Measurements from ENCODE around the gene OR6A2.

OR6A2 gene

DNA sequence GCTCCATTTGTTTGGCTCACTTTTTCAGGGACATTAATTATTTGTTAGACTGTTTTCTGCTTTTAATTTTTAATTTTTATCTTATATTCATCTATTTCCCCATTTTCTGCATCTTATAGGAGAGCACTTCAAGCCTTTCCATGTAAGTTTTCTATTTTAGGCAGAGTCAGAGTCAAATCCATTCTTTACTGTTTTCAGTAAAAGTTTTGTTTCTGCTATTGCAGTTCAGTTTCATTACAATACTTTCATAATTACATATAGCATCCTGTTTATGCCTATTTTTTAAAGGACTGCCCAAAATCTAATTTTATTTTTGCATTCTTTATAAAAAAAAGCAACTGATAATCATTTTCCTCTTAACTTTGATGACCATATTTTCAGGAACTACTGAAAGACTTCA lies 42.2 kb upstream of the OR6A2 start:
- Histone ChIP-seq H3K4me2 (ENCODE audit: insufficient read depth, low read length, poor library complexity, severe bottlenecking) (no peak overlapping the region), H3K9me3 (replicated peaks in 1 of 2; ENCODE audit: control insufficient read depth in 2 of 2, insufficient read depth in 1 of 2, low read depth in 1 of 2, low read length in 2 of 2) (peaks cover 2 to 3% of the 10 kb centered on the region in 2 donors), H3K79me1 (ENCODE audit: low read depth, low read length) (no peaks in the 10 kb centered on the region), H3K18ac (ENCODE audit: low read length) (no peak overlapping the region), H3K4me1 (ENCODE audit: control insufficient read depth in 2 of 2, insufficient read depth in 1 of 2, low read depth in 1 of 2, low read length in 2 of 2) (no peaks in the 10 kb centered on the region), H3K27ac (replicated peaks; ENCODE audit: low read length) (no peak overlapping the region), H3K14ac (ENCODE audit: low read length) (no peak overlapping the region), H4K8ac (ENCODE audit: low read depth, low read length) (no peak overlapping the region), H3K23ac (ENCODE audit: low read depth, low read length, poor library complexity) (no peak overlapping the region), H2BK15ac (ENCODE audit: low read length) (no peak overlapping the region), H2BK5ac (ENCODE audit: low read length) (no peak overlapping the region), H4K91ac (ENCODE audit: low read depth, low read length, poor library complexity) (no peak overlapping the region), H2BK12ac (ENCODE audit: low read length) (no peak overlapping the region), H3K36me3 (replicated peaks in 1 of 2; ENCODE audit: control insufficient read depth in 2 of 2, insufficient read depth in 2 of 2, low read length in 2 of 2) (no peaks in the 10 kb centered on the region), H2AFZ (ENCODE audit: low read length) (no peak overlapping the region), H2BK120ac (ENCODE audit: low read depth, low read length) (no peak overlapping the region), H2AK5ac (ENCODE audit: low read depth, low read length) (no peak overlapping the region), H3K27me3 (ENCODE audit: control insufficient read depth in 3 of 3, insufficient read depth in 3 of 3, low read depth in 1 of 3, low read length in 3 of 3) (no peaks in the 10 kb centered on the region), H3K4me3 (ENCODE audit: low read length in 2 of 2) (no peak overlapping the region), H3K9ac (ENCODE audit: low read depth, low read length, poor library complexity) (no peak overlapping the region), H3K4ac (ENCODE audit: low read length) (no peak overlapping the region)
- DNase-seq (ENCODE audit: low spot score), result no peak

DNA sequence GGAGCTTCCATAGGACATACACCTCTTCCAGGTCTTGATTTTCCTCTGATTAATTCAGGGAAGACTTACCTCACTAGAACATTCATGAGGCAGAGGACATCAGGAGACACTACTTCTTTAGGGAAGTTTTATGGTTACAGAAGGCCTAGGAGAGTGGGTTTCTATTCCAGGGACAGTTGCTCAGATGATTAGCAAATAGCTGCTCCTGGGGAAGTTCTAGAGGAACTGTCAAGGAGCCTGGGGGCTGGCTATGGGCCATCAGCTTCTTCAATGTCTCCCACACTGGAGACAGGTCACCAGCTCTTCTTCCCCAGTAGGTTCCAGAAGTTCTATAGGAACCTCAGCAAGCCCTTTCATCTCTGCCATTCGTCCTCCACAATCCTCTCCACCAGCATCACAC lies 34.5 kb upstream of the OR6A2 start:
- H3K27ac ChIP-seq (replicated peaks; ENCODE audit: low read length), result no peak overlapping the region
- no peak overlapping the region for H3K4me3 ChIP-seq (ENCODE audit: low read length in 2 of 2)
- H3K9ac ChIP-seq (ENCODE audit: low read depth, low read length, poor library complexity), result no peak overlapping the region
- no peaks in the 10 kb centered on the region for H3K27me3 ChIP-seq (ENCODE audit: control insufficient read depth in 3 of 3, insufficient read depth in 3 of 3, low read depth in 1 of 3, low read length in 3 of 3)
- H2BK120ac ChIP-seq (ENCODE audit: low read depth, low read length), result no peak overlapping the region
- no peaks in the 10 kb centered on the region for H3K36me3 ChIP-seq (replicated peaks in 1 of 2; ENCODE audit: control insufficient read depth in 2 of 2, insufficient read depth in 2 of 2, low read length in 2 of 2)
- H4K8ac ChIP-seq (ENCODE audit: low read depth, low read length), result no peak overlapping the region
- H2BK15ac ChIP-seq (ENCODE audit: low read length), result no peak overlapping the region
- H3K4ac ChIP-seq (ENCODE audit: low read length), result no peak overlapping the region
- H2AK5ac ChIP-seq (ENCODE audit: low read depth, low read length), result no peak overlapping the region
- no peaks in the 10 kb centered on the region for H3K9me3 ChIP-seq (replicated peaks in 1 of 2; ENCODE audit: control insufficient read depth in 2 of 2, insufficient read depth in 1 of 2, low read depth in 1 of 2, low read length in 2 of 2)
- H3K18ac ChIP-seq (ENCODE audit: low read length), result no peak overlapping the region
- H2BK5ac ChIP-seq (ENCODE audit: low read length), result no peak overlapping the region
- H3K4me2 ChIP-seq (ENCODE audit: insufficient read depth, low read length, poor library complexity, severe bottlenecking), result no peak overlapping the region
- peaks cover 5 to 8% of the 10 kb centered on the region in 2 donors for H3K4me1 ChIP-seq (ENCODE audit: control insufficient read depth in 2 of 2, insufficient read depth in 1 of 2, low read depth in 1 of 2, low read length in 2 of 2)
- WGBS, 2 donors (ENCODE audit: extremely low coverage in 2 of 2, insufficient read length in 2 of 2, insufficient replicate concordance in 1 of 2), result no CpG with 5 or more reads among the region's 1 CpG
- H3K23ac ChIP-seq (ENCODE audit: low read depth, low read length, poor library complexity), result no peak overlapping the region
- no peak overlapping the region for H2BK12ac ChIP-seq (ENCODE audit: low read length)
- no peak overlapping the region for H3K14ac ChIP-seq (ENCODE audit: low read length)
- H4K91ac ChIP-seq (ENCODE audit: low read depth, low read length, poor library complexity), result no peak overlapping the region
- peak overlapping the region; percentile 65 for H2AFZ ChIP-seq (ENCODE audit: low read length)
- DNase-seq (ENCODE audit: low spot score), result no peak
- no peaks in the 10 kb centered on the region for H3K79me1 ChIP-seq (ENCODE audit: low read depth, low read length)

DNA sequence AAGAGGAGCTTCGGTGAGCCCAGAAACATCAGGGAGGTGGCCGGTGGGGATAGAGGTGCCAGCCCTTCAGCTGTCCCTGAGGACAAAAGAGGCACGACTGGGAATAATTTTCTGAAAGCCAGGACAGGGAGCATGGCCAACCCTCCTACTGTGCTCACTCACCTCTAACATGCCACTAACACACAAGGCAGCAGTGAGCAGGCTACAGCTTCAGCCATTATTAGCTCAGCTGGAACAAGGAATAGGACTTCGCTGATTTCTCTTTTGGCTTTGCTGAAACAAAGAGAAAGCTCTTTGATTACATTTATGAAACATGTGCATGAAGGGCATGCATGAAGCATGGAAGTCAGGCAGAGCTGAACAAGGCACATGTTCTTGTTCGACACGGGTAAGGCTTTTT lies 33.9 kb upstream of the OR6A2 start:
- Histone ChIP-seq H3K36me3 (replicated peaks in 1 of 2; ENCODE audit: control insufficient read depth in 2 of 2, insufficient read depth in 2 of 2, low read length in 2 of 2) (no peaks in the 10 kb centered on the region), H3K79me1 (ENCODE audit: low read depth, low read length) (no peaks in the 10 kb centered on the region), H3K18ac (ENCODE audit: low read length) (no peak overlapping the region), H3K9ac (ENCODE audit: low read depth, low read length, poor library complexity) (no peak overlapping the region), H3K4ac (ENCODE audit: low read length) (no peak overlapping the region), H4K8ac (ENCODE audit: low read depth, low read length) (no peak overlapping the region), H2BK12ac (ENCODE audit: low read length) (no peak overlapping the region), H2AK5ac (ENCODE audit: low read depth, low read length) (no peak overlapping the region), H4K91ac (ENCODE audit: low read depth, low read length, poor library complexity) (no peak overlapping the region), H2BK120ac (ENCODE audit: low read depth, low read length) (no peak overlapping the region), H2AFZ (ENCODE audit: low read length) (peak overlapping the region; percentile 65), H3K23ac (ENCODE audit: low read depth, low read length, poor library complexity) (no peak overlapping the region), H3K4me2 (ENCODE audit: insufficient read depth, low read length, poor library complexity, severe bottlenecking) (no peak overlapping the region), H3K27me3 (ENCODE audit: control insufficient read depth in 3 of 3, insufficient read depth in 3 of 3, low read depth in 1 of 3, low read length in 3 of 3) (no peaks in the 10 kb centered on the region), H3K9me3 (replicated peaks in 1 of 2; ENCODE audit: control insufficient read depth in 2 of 2, insufficient read depth in 1 of 2, low read depth in 1 of 2, low read length in 2 of 2) (no peaks in the 10 kb centered on the region), H3K14ac (ENCODE audit: low read length) (no peak overlapping the region), H3K27ac (replicated peaks; ENCODE audit: low read length) (no peak overlapping the region), H3K4me3 (ENCODE audit: low read length in 2 of 2) (no peak overlapping the region), H2BK15ac (ENCODE audit: low read length) (no peak overlapping the region), H3K4me1 (ENCODE audit: control insufficient read depth in 2 of 2, insufficient read depth in 1 of 2, low read depth in 1 of 2, low read length in 2 of 2) (peaks cover 5 to 8% of the 10 kb centered on the region in 2 donors), H2BK5ac (ENCODE audit: low read length) (no peak overlapping the region)
- WGBS, 2 donors (ENCODE audit: extremely low coverage in 2 of 2, insufficient read length in 2 of 2, insufficient replicate concordance in 1 of 2), result no CpG with 5 or more reads among the region's 6 CpGs
- DNase-seq (ENCODE audit: low spot score), result no peak

DNA sequence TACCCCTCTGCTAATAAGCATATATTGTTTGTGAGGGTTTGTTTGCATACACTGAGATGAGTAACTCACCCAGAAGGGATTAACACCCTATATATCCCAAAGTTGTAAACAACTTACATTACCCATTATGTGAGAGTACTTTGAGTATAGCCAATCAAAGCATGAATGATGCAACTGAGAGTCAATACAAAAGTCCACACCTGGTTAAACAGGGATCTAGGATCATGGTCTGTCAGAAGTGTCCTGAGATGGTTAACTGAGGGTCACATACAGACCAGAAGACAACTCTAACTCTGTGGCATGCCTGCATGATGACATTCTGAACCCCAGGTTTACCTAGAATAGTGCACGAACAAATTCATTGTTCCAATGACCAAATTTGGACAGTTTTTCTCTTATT lies 28.6 kb upstream of the OR6A2 start:
- no CpG with 5 or more reads among the region's 1 CpG for WGBS, 2 donors (ENCODE audit: extremely low coverage in 2 of 2, insufficient read length in 2 of 2, insufficient replicate concordance in 1 of 2)
- Histone ChIP-seq H2BK5ac (ENCODE audit: low read length) (no peak overlapping the region), H3K9ac (ENCODE audit: low read depth, low read length, poor library complexity) (no peak overlapping the region), H3K36me3 (replicated peaks in 1 of 2; ENCODE audit: control insufficient read depth in 2 of 2, insufficient read depth in 2 of 2, low read length in 2 of 2) (no peaks in the 10 kb centered on the region), H3K27ac (replicated peaks; ENCODE audit: low read length) (no peak overlapping the region), H2AK5ac (ENCODE audit: low read depth, low read length) (no peak overlapping the region), H3K23ac (ENCODE audit: low read depth, low read length, poor library complexity) (no peak overlapping the region), H3K9me3 (replicated peaks in 1 of 2; ENCODE audit: control insufficient read depth in 2 of 2, insufficient read depth in 1 of 2, low read depth in 1 of 2, low read length in 2 of 2) (no peaks in the 10 kb centered on the region), H3K4me2 (ENCODE audit: insufficient read depth, low read length, poor library complexity, severe bottlenecking) (no peak overlapping the region), H2BK15ac (ENCODE audit: low read length) (no peak overlapping the region), H2AFZ (ENCODE audit: low read length) (no peak overlapping the region), H3K14ac (ENCODE audit: low read length) (no peak overlapping the region), H4K91ac (ENCODE audit: low read depth, low read length, poor library complexity) (no peak overlapping the region), H3K4ac (ENCODE audit: low read length) (no peak overlapping the region), H2BK120ac (ENCODE audit: low read depth, low read length) (no peak overlapping the region), H3K27me3 (ENCODE audit: control insufficient read depth in 3 of 3, insufficient read depth in 3 of 3, low read depth in 1 of 3, low read length in 3 of 3) (no peaks in the 10 kb centered on the region), H4K8ac (ENCODE audit: low read depth, low read length) (no peak overlapping the region), H3K4me3 (ENCODE audit: low read length in 2 of 2) (no peak overlapping the region), H2BK12ac (ENCODE audit: low read length) (no peak overlapping the region), H3K79me1 (ENCODE audit: low read depth, low read length) (no peaks in the 10 kb centered on the region), H3K18ac (ENCODE audit: low read length) (no peak overlapping the region), H3K4me1 (ENCODE audit: control insufficient read depth in 2 of 2, insufficient read depth in 1 of 2, low read depth in 1 of 2, low read length in 2 of 2) (peaks cover 0 to under 1% of the 10 kb centered on the region in 2 donors)
- no peak for DNase-seq (ENCODE audit: low spot score)
